ENCODE data around the gene KIAA1191. TPM values are rescaled to one million over a fixed set of nuclear protein-coding genes. Genes with fewer than 3 reads are reported as not detected.

Gene KIAA1191
- total and polyA plus RNA-seq, 9 of the 15 experiments (the other 6 are each of a cell fraction or from before 2014, with no cell fraction given) = 31.0 to 80.2 (median 45.7) TPM

GRCh38 chr5:176373100-176373818 lies 11.7 kb upstream of the KIAA1191 start (continued):
- TF ChIP-seq ZNF395 (CRISPR knock-in tag; IDR thresholded peaks at IDR 0.05) = peak; percentile 43; the same call in 1 of the 2 replicates
- no peak for TF ChIP-seq ETV6 (IDR thresholded peaks at IDR 0.05; ENCODE audit: borderline replicate concordance in 1 of 2, low read depth in 2 of 2, low read length in 1 of 2)
- TF ChIP-seq ETV6 (CRISPR knock-in tag; IDR thresholded peaks at IDR 0.05; ENCODE audit: borderline replicate concordance) = no peak
- peak; percentile 18 for TF ChIP-seq TBP (optimal IDR thresholded peaks at IDR 0.05; ENCODE audit: low read depth, low read length)
- TF ChIP-seq ZNF75A (CRISPR knock-in tag; IDR thresholded peaks at IDR 0.05) = 0 out of 2 replicates have a peak, but pooled peaks have one; percentile 29

- ChIA-PET CTCF (ENCODE audit: low intra/inter-chr PET ratio) (no interaction called here), POLR2A (interaction anchor here (0.6 to 3.0 kb wide), 6 partner anchors 10 to 228 kb away, joined by 3 to 11 read pairs (median 4); partner anchors contain the start of gene KIAA1191)
- in situ Hi-C loops (cut with MboI) (no loop called here), intact Hi-C loops (cut with micrococcal nuclease) (no loop called here)
- 62% methylated on average over 13 of the region's 13 CpGs for WGBS (ENCODE audit: insufficient coverage, low coverage, missing lambda C conversion rate)
- Histone ChIP-seq H3K9ac (ENCODE audit: insufficient read depth in 1 of 2, low read depth in 2 of 2, low read length in 2 of 2) (peak overlapping the region in 1 of 2 experiments; percentile 29; a peak in 1 of 4 replicates), H3K79me2 (ENCODE audit: control insufficient read depth, insufficient read depth, low read length) (no peaks in the 10 kb centered on the region), H3K27ac (ENCODE audit: extremely low read depth, low read depth, low read length) (no peak overlapping the region), H2AFZ (ENCODE audit: low read depth, low read length) (no peak overlapping the region), H4K20me1 (replicated peaks; ENCODE audit: control insufficient read depth, insufficient read depth, low read length) (no peaks in the 10 kb centered on the region), H3K4me2 (ENCODE audit: insufficient read depth, low read length) (no peak overlapping the region), H3K36me3 (ENCODE audit: control insufficient read depth, insufficient read depth, low read length) (no peaks in the 10 kb centered on the region), H3K27me3 (ENCODE audit: control insufficient read depth in 2 of 2, insufficient read depth in 2 of 2, low read length in 2 of 2) (no peaks in the 10 kb centered on the region), H3K9me1 (ENCODE audit: control insufficient read depth, insufficient read depth, low read length) (no peaks in the 10 kb centered on the region), H3K4me3 (no peak overlapping the region), H3K9me3 (replicated peaks; ENCODE audit: control insufficient read depth, insufficient read depth, low read depth, low read length) (no peaks in the 10 kb centered on the region), H3K4me1 (replicated peaks in 1 of 2; ENCODE audit: control insufficient read depth in 2 of 2, insufficient read depth in 2 of 2, low read length in 2 of 2) (peaks cover 7 to 19% of the 10 kb centered on the region in 2 experiments)
- ATAC-seq (peak; percentile 77), FAIRE-seq (peak; percentile 37), DNase-seq (ENCODE audit: extremely low read depth in 1 of 4, low spot score in 3 of 4) (peak in 2 of 4 experiments; percentile 43 to 52)
- no TSS peak for BruUV-seq (replicated peaks)
- TF ChIP-seq FOS (IDR thresholded peaks at IDR 0.05; ENCODE audit: extremely low read depth, insufficient read length) (no peak), ZNF764 (CRISPR knock-in tag; IDR thresholded peaks at IDR 0.05; ENCODE audit: low read depth) (no peak), SOX6 (IDR thresholded peaks at IDR 0.05) (peak; percentile 80), CREM (IDR thresholded peaks at IDR 0.05; ENCODE audit: low read depth) (peak; percentile 73), ZNF263 (CRISPR knock-in tag; IDR thresholded peaks at IDR 0.05; ENCODE audit: borderline replicate concordance) (no peak), NRF1 (conservative IDR thresholded peaks at IDR 0.05 in 1 of 2, IDR thresholded peaks at IDR 0.05 in 1 of 2) (no peak), PCBP1 (IDR thresholded peaks at IDR 0.05; ENCODE audit: low read depth, low read length, poor library complexity, severe bottlenecking) (no peak), VEZF1 (CRISPR knock-in tag; IDR thresholded peaks at IDR 0.05) (0 out of 2 replicates have a peak, but pooled peaks have one; percentile 2), RCOR1 (IDR thresholded peaks at IDR 0.05; ENCODE audit: borderline replicate concordance in 1 of 2, low read depth in 2 of 2, low read length in 2 of 2) (peak in 1 of 2 experiments; percentile 22; a peak in 1 of 4 replicates), CEBPB (tag; IDR thresholded peaks at IDR 0.05) (peak; percentile 91), LEF1 (IDR thresholded peaks at IDR 0.05) (no peak)
Measured at GRCh38 chr5:176371621-176372539, 10.3 kb upstream of the KIAA1191 start.
